ENCODE results near the gene AK8.

AK8 gene

GRCh38 chr9:132864277-132864676 lies 13.8 kb downstream of the AK8 start:
- no peaks in the 10 kb centered on the region for H3K4me1 ChIP-seq (ENCODE audit: control insufficient read depth in 1 of 2, insufficient read depth in 1 of 2, low read depth in 1 of 2, low read length in 1 of 2)
- no peak overlapping the region for H3K27ac ChIP-seq
- H3K36me3 ChIP-seq: no peaks in the 10 kb centered on the region
- no peaks in the 10 kb centered on the region for H3K27me3 ChIP-seq
- no peak for TF ChIP-seq CTCF (IDR thresholded peaks at IDR 0.05)
- H3K9me3 ChIP-seq: no peaks in the 10 kb centered on the region
- no peak overlapping the region for H3K4me3 ChIP-seq (ENCODE audit: low read depth in 1 of 2, low read length in 1 of 2)

- Histone ChIP-seq H3K9me3 (no peaks in the 10 kb centered on the region), H3K4me3 (ENCODE audit: low read depth in 1 of 2, low read length in 1 of 2) (no peak overlapping the region), H3K27me3 (no peaks in the 10 kb centered on the region), H3K4me1 (ENCODE audit: control insufficient read depth in 1 of 2, insufficient read depth in 1 of 2, low read depth in 1 of 2, low read length in 1 of 2) (no peaks in the 10 kb centered on the region), H3K36me3 (no peaks in the 10 kb centered on the region), H3K27ac (no peak overlapping the region)
- no peak for TF ChIP-seq CTCF (IDR thresholded peaks at IDR 0.05)
These were observed 15.0 kb downstream of the AK8 start for GRCh38 chr9:132863096-132863495.

GRCh38 chr9:132862533-132862932 lies 15.6 kb downstream of the AK8 start:
- Histone ChIP-seq H3K9me3 (no peaks in the 10 kb centered on the region), H3K4me1 (ENCODE audit: control insufficient read depth in 1 of 2, insufficient read depth in 1 of 2, low read depth in 1 of 2, low read length in 1 of 2) (no peaks in the 10 kb centered on the region), H3K36me3 (no peaks in the 10 kb centered on the region), H3K27me3 (no peaks in the 10 kb centered on the region), H3K27ac (no peak overlapping the region), H3K4me3 (ENCODE audit: low read depth in 1 of 2, low read length in 1 of 2) (no peak overlapping the region)
- TF ChIP-seq CTCF (IDR thresholded peaks at IDR 0.05): no peak

- H3K27ac ChIP-seq: no peak overlapping the region
- no peaks in the 10 kb centered on the region for H3K27me3 ChIP-seq
- no peak for TF ChIP-seq CTCF (IDR thresholded peaks at IDR 0.05)
- no peaks in the 10 kb centered on the region for H3K36me3 ChIP-seq
- no peaks in the 10 kb centered on the region for H3K4me1 ChIP-seq (ENCODE audit: control insufficient read depth in 1 of 2, insufficient read depth in 1 of 2, low read depth in 1 of 2, low read length in 1 of 2)
- no peak overlapping the region for H3K4me3 ChIP-seq (ENCODE audit: low read depth in 1 of 2, low read length in 1 of 2)
- no peaks in the 10 kb centered on the region for H3K9me3 ChIP-seq
These were observed 16.4 kb downstream of the AK8 start for GRCh38 chr9:132861666-132862065.

- no peak overlapping the region for H3K27ac ChIP-seq
- H3K9me3 ChIP-seq: no peaks in the 10 kb centered on the region
- peaks cover 6% of the 10 kb centered on the region for H3K27me3 ChIP-seq
- H3K36me3 ChIP-seq: no peaks in the 10 kb centered on the region
- H3K4me1 ChIP-seq (ENCODE audit: control insufficient read depth in 1 of 2, insufficient read depth in 1 of 2, low read depth in 1 of 2, low read length in 1 of 2): no peaks in the 10 kb centered on the region
- H3K4me3 ChIP-seq (ENCODE audit: low read depth in 1 of 2, low read length in 1 of 2): no peak overlapping the region
- TF ChIP-seq CTCF (IDR thresholded peaks at IDR 0.05): no peak
These were observed 19.3 kb downstream of the AK8 start for GRCh38 chr9:132858751-132859150.
